Body of pancreas (tissue), 4 donors: Measurements from ENCODE around the gene MAML2. TPM values are rescaled to one million over a fixed set of nuclear protein-coding genes. Genes with fewer than 3 reads are reported as not detected.

Experiments
- ATAC-seq: fragments of 150-250 bp; one replicate; pipeline ENCODE4 v1.9.1; 2016
- DNase-seq, 4 donors: peaks; one replicate each; pipeline ENCODE4 v3.0.0-alpha.2; 2019
- H3K27ac ChIP-seq, 4 donors: fragments of 200-600 bp; sonication (generic); 1 replicate in 3 of 4; 2 replicates in 1 of 4; pipeline versions ENCODE4 v1.5.1 to v1.6.1; 2016 to 2019; ENCODE audit warnings: mild to moderate bottlenecking in 1 of 4, mixed read lengths in 1 of 4, moderate library complexity in 1 of 4
- H3K27me3 ChIP-seq, 2 donors: fragments of 200-600 bp; sonication (generic); one replicate each; pipeline ENCODE4 v1.6.0; 2016; ENCODE audit warnings: mild to moderate bottlenecking in 1 of 2
- H3K36me3 ChIP-seq, 2 donors: fragments of 200-600 bp; sonication (generic); replicated peaks in 1 of 2; 2 replicates each; pipeline ENCODE4 v1.5.1; 2016; ENCODE audit warnings: low read depth in 2 of 2; ENCODE audit not compliant: insufficient read depth in 1 of 2
- H3K4me1 ChIP-seq: fragments of 200-600 bp; sonication (generic); one replicate; pipeline ENCODE4 v1.6.0; 2016
- H3K4me3 ChIP-seq, 2 donors: fragments of 200-600 bp; sonication (generic); 1 replicate in 1 of 2; 2 replicates in 1 of 2; pipeline ENCODE4 v1.5.1; 2016 to 2019
- H3K9me3 ChIP-seq, 3 donors: fragments of 200-600 bp; sonication (generic); 1 replicate in 2 of 3; 2 replicates in 1 of 3; pipeline ENCODE4 v1.5.1; 2016
- POLR2A ChIP-seq, 3 donors: fragments of 450-650 bp; IDR thresholded peaks; one replicate each; pipeline ENCODE4 v1.6.1; 2016; ENCODE audit warnings: antibody characterized with exemption in 3 of 3, mild to moderate bottlenecking in 2 of 3
- whole genome bisulfite sequencing, 2 donors: methylation state at CpG; one replicate each; pipeline ENCODE4 v1.1.5; 2017; 5-methylcytosine and 5-hydroxymethylcytosine counted together
- intact Hi-C: fragments of 100-400 bp; cut with DNase I; formaldehyde crosslinking; loops from one replicate; pipeline ENCODE4 v1.15.1; 2023
- total RNA-seq, 2 donors: library from RNA; depleted of rRNA; stranded (reverse); fragments of >200 nt; gene quantifications; one replicate each; pipeline ENCODE4 v1.1.0, GENCODE V29; 2016
- TF ChIP-seq, protein P1 (sequence below), 7 experiments: fragments of 450-650 bp in 4 of 7; fragments of 200-600 bp in 3 of 7; sonication (generic) in 3 of 7; IDR thresholded peaks; one replicate each; pipeline ENCODE4 v1.5.1; 2016 to 2019; ENCODE audit warnings: antibody characterized with exemption in 7 of 7

Gene MAML2
- total RNA-seq, 2 donors from 2014 or later = 7.9 to 9.9 TPM

DNA sequence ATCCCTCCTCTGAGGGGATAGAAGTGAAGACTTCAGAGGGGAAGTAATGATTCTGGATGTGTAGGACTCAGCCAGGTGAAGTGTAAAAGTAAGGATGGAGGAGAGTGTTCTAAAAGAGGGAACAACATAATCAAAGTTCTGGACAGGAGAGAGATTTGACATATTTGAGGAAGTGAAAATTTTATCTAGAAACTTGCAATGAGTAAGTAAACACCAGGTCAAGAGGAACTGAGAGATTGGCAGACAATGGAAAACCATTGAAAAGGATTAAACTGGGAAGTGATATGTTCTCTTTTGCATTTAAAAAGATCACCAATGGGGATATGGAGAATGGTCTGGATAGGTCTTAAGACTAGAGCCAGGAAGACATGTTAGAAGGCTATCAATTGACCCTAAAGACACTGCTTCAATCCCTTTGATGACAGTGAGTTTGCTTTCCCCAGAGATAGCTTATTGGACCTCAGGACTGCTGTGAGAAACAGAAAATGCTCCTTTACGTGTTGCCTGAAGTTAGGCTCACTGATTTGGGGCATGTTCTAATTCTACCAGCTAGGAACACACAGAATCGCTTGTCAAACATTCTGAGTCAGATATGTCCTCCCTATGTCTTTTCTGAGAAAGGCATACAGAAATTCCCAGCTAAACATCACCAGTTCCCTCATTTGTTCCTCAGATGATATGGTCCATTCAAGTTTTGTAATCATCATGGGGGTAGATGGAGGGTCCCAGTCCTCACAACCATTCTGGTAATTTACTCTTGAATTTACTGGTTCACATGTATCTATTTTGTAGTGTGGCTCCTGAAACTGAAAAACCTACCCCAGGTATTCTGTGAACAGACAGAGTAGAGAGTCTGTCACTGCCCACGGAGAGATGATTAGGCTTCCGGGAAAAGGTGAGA is 144.9 kb downstream of the MAML2 start:
- no peaks in the 10 kb centered on the region for H3K9me3 ChIP-seq
- H3K27ac ChIP-seq = peak overlapping the region in 3 of 4 donors; percentile 2 to 66 (median 12)
- intact Hi-C loops = no loop called here
- TF ChIP-seq, protein P1, sequence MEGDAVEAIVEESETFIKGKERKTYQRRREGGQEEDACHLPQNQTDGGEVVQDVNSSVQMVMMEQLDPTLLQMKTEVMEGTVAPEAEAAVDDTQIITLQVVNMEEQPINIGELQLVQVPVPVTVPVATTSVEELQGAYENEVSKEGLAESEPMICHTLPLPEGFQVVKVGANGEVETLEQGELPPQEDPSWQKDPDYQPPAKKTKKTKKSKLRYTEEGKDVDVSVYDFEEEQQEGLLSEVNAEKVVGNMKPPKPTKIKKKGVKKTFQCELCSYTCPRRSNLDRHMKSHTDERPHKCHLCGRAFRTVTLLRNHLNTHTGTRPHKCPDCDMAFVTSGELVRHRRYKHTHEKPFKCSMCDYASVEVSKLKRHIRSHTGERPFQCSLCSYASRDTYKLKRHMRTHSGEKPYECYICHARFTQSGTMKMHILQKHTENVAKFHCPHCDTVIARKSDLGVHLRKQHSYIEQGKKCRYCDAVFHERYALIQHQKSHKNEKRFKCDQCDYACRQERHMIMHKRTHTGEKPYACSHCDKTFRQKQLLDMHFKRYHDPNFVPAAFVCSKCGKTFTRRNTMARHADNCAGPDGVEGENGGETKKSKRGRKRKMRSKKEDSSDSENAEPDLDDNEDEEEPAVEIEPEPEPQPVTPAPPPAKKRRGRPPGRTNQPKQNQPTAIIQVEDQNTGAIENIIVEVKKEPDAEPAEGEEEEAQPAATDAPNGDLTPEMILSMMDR (IDR thresholded peaks at IDR 0.05) = no peak
- TF ChIP-seq POLR2A (IDR thresholded peaks at IDR 0.05) = no peak
- H3K4me1 ChIP-seq = peaks cover 19% of the 10 kb centered on the region
- no peaks in the 10 kb centered on the region for H3K36me3 ChIP-seq
- H3K27me3 ChIP-seq = no peaks in the 10 kb centered on the region
- no peak overlapping the region for H3K4me3 ChIP-seq
- ATAC-seq (no peak), DNase-seq (no peak)
- 74 to 89% methylated on average over 4 of the region's 4 CpGs for WGBS, 2 donors

DNA sequence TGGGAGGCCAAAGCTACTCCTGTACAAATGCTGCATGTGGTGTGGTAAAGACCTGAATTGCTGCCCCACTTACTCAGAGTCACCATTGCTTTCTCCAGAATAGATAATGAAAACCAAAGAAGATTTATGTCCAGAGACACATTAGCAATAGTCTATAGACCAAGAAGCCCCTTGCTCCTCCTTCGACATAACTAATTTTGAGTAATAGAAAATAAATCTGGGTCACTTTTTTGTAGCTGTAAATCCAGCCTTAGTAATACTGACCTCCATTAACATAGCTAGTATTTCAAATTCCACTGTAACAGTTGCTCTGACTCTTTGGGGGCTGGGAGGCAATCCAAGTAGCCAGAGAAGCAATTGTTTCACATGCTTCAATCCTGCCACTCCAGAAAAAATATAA is 145.9 kb downstream of the MAML2 start:
- TF ChIP-seq, protein P1 (IDR thresholded peaks at IDR 0.05) = no peak
- TF ChIP-seq POLR2A (IDR thresholded peaks at IDR 0.05) = no peak
- Histone ChIP-seq H3K27ac (peak overlapping the region in 2 of 4 donors; percentile 8 to 23), H3K36me3 (no peaks in the 10 kb centered on the region), H3K4me3 (no peak overlapping the region), H3K9me3 (no peaks in the 10 kb centered on the region), H3K4me1 (peaks cover 19% of the 10 kb centered on the region), H3K27me3 (no peaks in the 10 kb centered on the region)
- DNase-seq (no peak), ATAC-seq (no peak)
- intact Hi-C loops = no loop called here
- 68 to 84% methylated on average over 1 of the region's 1 CpG for WGBS, 2 donors

GRCh38 chr11:96196181-96196662 is 146.8 kb downstream of the MAML2 start:
- no peak for DNase-seq
- H3K4me1 ChIP-seq = peaks cover 19% of the 10 kb centered on the region
- no peak overlapping the region for H3K4me3 ChIP-seq
- peak overlapping the region in 3 of 4 donors; percentile 23 to 43 (median 28) for H3K27ac ChIP-seq
- no peaks in the 10 kb centered on the region for H3K9me3 ChIP-seq
- TF ChIP-seq, protein P1 (IDR thresholded peaks at IDR 0.05) = no peak
- TF ChIP-seq POLR2A (IDR thresholded peaks at IDR 0.05) = no peak
- ATAC-seq = no peak
- WGBS, 2 donors = 19 to 20% methylated on average over 7 of the region's 7 CpGs
- intact Hi-C loops = no loop called here
- H3K36me3 ChIP-seq = no peaks in the 10 kb centered on the region
- H3K27me3 ChIP-seq = no peaks in the 10 kb centered on the region

DNA sequence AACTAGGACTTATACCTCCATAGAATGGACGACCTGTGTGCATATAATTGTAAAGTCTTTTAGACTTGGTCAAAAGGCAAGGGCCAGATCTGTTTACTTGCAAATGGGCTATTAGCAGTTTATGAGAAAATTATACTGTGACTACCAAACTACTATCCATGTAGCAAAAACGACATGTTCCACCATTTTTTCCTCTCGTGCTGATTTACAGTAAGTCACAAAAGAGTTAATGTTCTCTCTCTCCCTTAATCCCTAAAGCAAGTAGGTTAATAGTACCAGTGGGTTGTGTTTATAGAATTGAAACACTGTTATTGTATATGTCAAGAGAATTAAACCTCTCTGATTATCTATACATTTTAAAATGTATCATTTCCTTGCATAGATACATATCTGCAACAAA is 147.3 kb downstream of the MAML2 start:
- no peaks in the 10 kb centered on the region for H3K36me3 ChIP-seq
- intact Hi-C loops = no loop called here
- no peaks in the 10 kb centered on the region for H3K27me3 ChIP-seq
- ATAC-seq (no peak), DNase-seq (no peak)
- no peaks in the 10 kb centered on the region for H3K9me3 ChIP-seq
- WGBS, 2 donors = 57 to 67% methylated on average over 3 of the region's 3 CpGs
- TF ChIP-seq POLR2A (IDR thresholded peaks at IDR 0.05) = no peak
- TF ChIP-seq, protein P1 (IDR thresholded peaks at IDR 0.05) = no peak
- no peak overlapping the region for H3K4me3 ChIP-seq
- H3K4me1 ChIP-seq = peaks cover 19% of the 10 kb centered on the region
- peak overlapping the region in 1 of 4 donors; percentile 43 for H3K27ac ChIP-seq
